IMR-90 (cell line): ENCODE data around the gene MMAB. TPM values are rescaled to one million over a fixed set of nuclear protein-coding genes. Genes with fewer than 3 reads are reported as not detected.

ENCODE experiments used
- ATAC-seq: fragments of 200-7000 bp; cut with Tn5 transposase; 2 replicates; pipeline ENCODE4 v1.9.1; 2020; ENCODE audit warnings: low read depth, mild to moderate bottlenecking, moderate library complexity
- BruUV-seq: library from RNA; stranded (reverse); fragments of 400-500 nt; replicated peaks from 2 replicates; lab custom pipeline; 2021; lab: Mats Ljungman, UMichigan
- CTCF ChIA-PET: fragments of 300-600 bp; formaldehyde crosslinking; extraction: SDS; loops from one replicate; lab custom pipeline; 2021; ENCODE audit warnings: antibody characterized with exemption; lab: Yijun Ruan, JAX
- POLR2A ChIA-PET: fragments of 300-600 bp; sonication (Branson Sonifier 250); formaldehyde crosslinking; loops from one replicate; lab custom pipeline; 2022; ENCODE audit warnings: antibody characterized with exemption; ENCODE audit not compliant: unreplicated experiment; lab: Charles Lee
- DNase-seq: peaks from one replicate; pipeline ENCODE4 v3.0.0; 2013
- H2AFZ ChIP-seq: replicated peaks from 2 replicates; pipeline ENCODE3; 2013; ENCODE audit warnings: low read length, mild to moderate bottlenecking; ENCODE audit not compliant: poor library complexity
- H2AK5ac ChIP-seq: 2 replicates; pipeline ENCODE4 v1.6.1; 2013; ENCODE audit warnings: low read depth, low read length, inconsistent platforms
- H2AK9ac ChIP-seq: replicated peaks from 2 replicates; pipeline ENCODE3; 2013; ENCODE audit warnings: mild to moderate bottlenecking, low read depth, low read length, moderate library complexity; ENCODE audit not compliant: poor library complexity
- H2BK120ac ChIP-seq: 2 replicates; pipeline ENCODE4 v1.6.1; 2013; ENCODE audit warnings: low read depth, low read length, inconsistent platforms
- H2BK15ac ChIP-seq: 3 replicates; pipeline ENCODE4 v1.6.1; 2013; ENCODE audit warnings: low read depth, low read length, inconsistent platforms
- H2BK20ac ChIP-seq: 2 replicates; pipeline ENCODE4 v1.6.1; 2013; ENCODE audit warnings: low read depth, mild to moderate bottlenecking, inconsistent platforms, low read length, moderate library complexity
- H2BK5ac ChIP-seq: 2 replicates; pipeline ENCODE4 v1.6.1; 2013; ENCODE audit warnings: mild to moderate bottlenecking, low read depth, low read length, inconsistent platforms; ENCODE audit not compliant: poor library complexity, severe bottlenecking
- H3K14ac ChIP-seq: replicated peaks from 2 replicates; pipeline ENCODE4 v1.6.1; 2013; ENCODE audit warnings: low read depth, low read length, inconsistent platforms
- H3K18ac ChIP-seq: 2 replicates; pipeline ENCODE4 v1.6.1; 2013; ENCODE audit warnings: low read depth, low read length, control low read depth
- H3K23ac ChIP-seq: 2 replicates; pipeline ENCODE4 v1.6.1; 2013; ENCODE audit warnings: low read depth, low read length, inconsistent platforms
- H3K27ac ChIP-seq: 2 replicates; pipeline ENCODE4 v1.5.1; 2013; ENCODE audit warnings: mild to moderate bottlenecking, control low read depth, low read length; ENCODE audit not compliant: insufficient read depth
- H3K27me3 ChIP-seq: 2 replicates; pipeline ENCODE4 v1.6.1; 2013; ENCODE audit warnings: low read length; ENCODE audit not compliant: control insufficient read depth, insufficient read depth
- H3K36me3 ChIP-seq: 2 replicates; pipeline ENCODE4 v1.6.1; 2013; ENCODE audit warnings: low read length, mixed read lengths; ENCODE audit not compliant: control insufficient read depth, insufficient read depth
- H3K4ac ChIP-seq: 2 replicates; pipeline ENCODE4 v1.6.1; 2013; ENCODE audit warnings: low read depth, low read length, inconsistent platforms
- H3K4me1 ChIP-seq: 2 replicates; pipeline ENCODE4 v1.6.1; 2013; ENCODE audit warnings: low read length, mixed read lengths; ENCODE audit not compliant: control insufficient read depth, insufficient read depth
- H3K4me2 ChIP-seq: 2 replicates; pipeline ENCODE4 v1.6.1; 2013; ENCODE audit warnings: low read depth, mild to moderate bottlenecking, control low read depth, low read length, moderate library complexity
- H3K4me3 ChIP-seq: 2 replicates; pipeline ENCODE4 v1.5.1; 2013; ENCODE audit warnings: low read depth, mild to moderate bottlenecking, control low read depth, low read length, moderate library complexity; ENCODE audit not compliant: insufficient read depth
- H3K56ac ChIP-seq: 2 replicates; pipeline ENCODE4 v1.6.1; 2013; ENCODE audit warnings: low read length, inconsistent platforms; ENCODE audit not compliant: insufficient read depth; ENCODE audit errors: extremely low read depth
- H3K79me1 ChIP-seq, 2 experiments: 2 replicates each; pipeline ENCODE4 v1.6.1; 2013; ENCODE audit warnings: low read length in 2 of 2, inconsistent platforms in 1 of 2, low read depth in 1 of 2
- H3K9ac ChIP-seq: 2 replicates; pipeline ENCODE4 v1.6.1; 2013; ENCODE audit warnings: low read depth, low read length, control low read depth
- H3K9me1 ChIP-seq: 2 replicates; pipeline ENCODE4 v1.6.1; 2013; ENCODE audit warnings: low read length, inconsistent platforms; ENCODE audit not compliant: insufficient read depth
- H3K9me3 ChIP-seq: 2 replicates; pipeline ENCODE4 v1.6.1; 2013; ENCODE audit warnings: low read length; ENCODE audit not compliant: control insufficient read depth, insufficient read depth
- H4K20me1 ChIP-seq: 2 replicates; pipeline ENCODE4 v1.6.1; 2013; ENCODE audit warnings: low read length, inconsistent platforms; ENCODE audit not compliant: insufficient read depth
- H4K5ac ChIP-seq: 2 replicates; pipeline ENCODE4 v1.6.1; 2013; ENCODE audit warnings: mild to moderate bottlenecking, low read depth, low read length, control low read depth
- H4K8ac ChIP-seq, 2 experiments: 2 replicates each; pipeline ENCODE4 v1.6.1; 2013; ENCODE audit warnings: low read depth in 2 of 2, low read length in 2 of 2, control low read depth in 1 of 2, inconsistent platforms in 1 of 2
- H4K91ac ChIP-seq: 2 replicates; pipeline ENCODE4 v1.6.1; 2013; ENCODE audit warnings: low read depth, low read length, inconsistent platforms; ENCODE audit not compliant: insufficient read depth
- BHLHE40 ChIP-seq: fragments of 150-350 bp; IDR thresholded peaks from 2 replicates; pipeline ENCODE4 v1.6.1; 2016; ENCODE audit warnings: mild to moderate bottlenecking, low read depth, low read length
- CEBPB ChIP-seq: IDR thresholded peaks from 2 replicates; pipeline ENCODE4 v1.6.1; 2012; ENCODE audit warnings: low read depth, low read length, improper control_type of control experiment
- CHD1 ChIP-seq: IDR thresholded peaks from 2 replicates; pipeline ENCODE4 v1.6.1; 2012; ENCODE audit warnings: low read depth, low read length, improper control_type of control experiment
- MAZ ChIP-seq: IDR thresholded peaks from 2 replicates; pipeline ENCODE4 v1.6.1; 2012; ENCODE audit warnings: low read depth, mild to moderate bottlenecking, low read length, improper control_type of control experiment, moderate library complexity, borderline replicate concordance
- POLR2A ChIP-seq: IDR thresholded peaks from 2 replicates; pipeline ENCODE4 v1.6.1; 2012; ENCODE audit warnings: mild to moderate bottlenecking, low read depth, low read length
- SMC3 ChIP-seq: fragments of 150-350 bp; IDR thresholded peaks from 2 replicates; pipeline ENCODE4 v1.6.1; 2016; ENCODE audit warnings: low read depth, mild to moderate bottlenecking, antibody characterized with exemption, low read length, moderate library complexity
- WGBS, 2 experiments: methylation state at CpG; one replicate each; pipeline versions ENCODE4 v1.1.5 to v1.1.7; 2013; ENCODE audit warnings: missing lambda C conversion rate in 2 of 2; ENCODE audit not compliant: insufficient read length in 1 of 2; ENCODE audit errors: extremely low coverage in 2 of 2; 5-methylcytosine and 5-hydroxymethylcytosine counted together
- dilution Hi-C: fragments of 300-500 bp; cut with HindIII; formaldehyde crosslinking; loops from one replicate; pipeline ENCODE4 v1.14.3; 2018; ENCODE audit warnings: low sequenced_read_pairs; ENCODE audit not compliant: unreplicated experiment
- in situ Hi-C: fragments of 300-500 bp; cut with MboI; formaldehyde crosslinking; loops from 3 replicates; pipeline ENCODE4 v1.14.3; 2019; ENCODE audit warnings: low sequenced_read_pairs, inconsistent platforms, mixed read lengths
- intact Hi-C: fragments of 100-400 bp; cut with micrococcal nuclease; formaldehyde crosslinking; loops from 2 replicates; pipeline ENCODE4 v1.10.0; 2022
- polyA plus RNA-seq, 3 experiments: library from polyadenylated mRNA; depleted of rRNA; stranded (reverse); fragments of >200 nt; gene quantifications; 2 replicates each; pipeline ENCODE4 v1.2.3, GENCODE V29; 2012; ENCODE audit warnings: low replicate concordance in 1 of 3
- total RNA-seq: library from RNA; depleted of rRNA; stranded (reverse); fragments of >200 nt; gene quantifications from 2 replicates; pipeline ENCODE4 v1.2.3, GENCODE V29; 2012

Gene MMAB
- total and polyA plus RNA-seq, 2 of the 4 experiments (the other 2 are of a cell fraction): 16.5 to 16.9 TPM

DNA sequence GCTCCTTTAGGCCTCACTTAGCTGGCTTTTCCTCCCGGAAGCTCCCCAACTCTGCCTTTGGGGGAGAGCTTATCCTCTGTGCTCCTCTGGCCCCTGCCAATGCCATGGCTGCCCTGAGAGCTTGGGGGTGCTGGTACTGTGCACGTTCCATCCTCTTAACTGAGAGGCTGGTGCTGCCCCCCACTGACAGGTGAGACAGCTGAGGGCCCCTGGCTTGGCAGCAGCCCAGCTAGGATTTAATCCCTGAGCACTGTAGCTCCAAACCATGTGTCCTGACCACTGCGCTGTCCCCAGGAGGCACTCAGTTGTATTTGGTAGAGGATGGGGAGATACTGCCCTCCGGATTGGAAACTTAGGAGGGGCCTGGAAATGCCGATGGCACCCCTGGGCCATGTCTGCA lies 49.8 kb downstream of the MMAB start:
- H3K9me1 ChIP-seq: peaks cover 3% of the 10 kb centered on the region
- H2BK20ac ChIP-seq: no peak overlapping the region
- no peak overlapping the region for H3K4me3 ChIP-seq
- intact Hi-C loops (no loop called here), dilution Hi-C loops (no loop called here), in situ Hi-C loops (no loop called here)
- BruUV-seq: no TSS peak
- no peak overlapping the region for H4K8ac ChIP-seq
- no peak overlapping the region for H3K4me2 ChIP-seq
- H3K9ac ChIP-seq: no peak overlapping the region
- no peak overlapping the region for H3K14ac ChIP-seq
- H3K4me1 ChIP-seq: peaks cover 7% of the 10 kb centered on the region
- H4K91ac ChIP-seq: no peak overlapping the region
- no peak overlapping the region for H3K27ac ChIP-seq
- no peak overlapping the region for H2AFZ ChIP-seq
- POLR2A ChIA-PET: no interaction called here
- H2BK5ac ChIP-seq: no peak overlapping the region
- peaks cover 66% of the 10 kb centered on the region for H3K36me3 ChIP-seq
- WGBS, 2 experiments: 93% methylated on average over 2 of the region's 5 CpGs; no CpG with 5 or more reads in 1 of the 2 experiments
- H3K56ac ChIP-seq: no peak overlapping the region
- no peak overlapping the region for H3K18ac ChIP-seq
- ATAC-seq: no peak
- no peak for DNase-seq
- H2BK15ac ChIP-seq: no peak overlapping the region
- TF ChIP-seq SMC3: no peak
- TF ChIP-seq BHLHE40: no peak
- no peak for TF ChIP-seq CHD1
- TF ChIP-seq CEBPB: no peak
- no peak for TF ChIP-seq POLR2A
- no peak for TF ChIP-seq MAZ
- H2AK5ac ChIP-seq: no peak overlapping the region
- no peak overlapping the region for H3K23ac ChIP-seq
- H2AK9ac ChIP-seq: no peak overlapping the region
- no peak overlapping the region for H4K5ac ChIP-seq
- no peaks in the 10 kb centered on the region for H3K79me1 ChIP-seq
- H3K9me3 ChIP-seq: no peaks in the 10 kb centered on the region
- H2BK120ac ChIP-seq: no peak overlapping the region
- H3K27me3 ChIP-seq: no peaks in the 10 kb centered on the region
- H4K20me1 ChIP-seq: no peaks in the 10 kb centered on the region
- no peak overlapping the region for H3K4ac ChIP-seq
- CTCF ChIA-PET: no interaction called here
